GM12878 (cell line): ENCODE data around the gene BIRC7. TPM values are rescaled to one million over a fixed set of nuclear protein-coding genes. Genes with fewer than 3 reads are reported as not detected.
A peak's percentile ranks its signal among the peaks of the same experiment; 100 is the strongest.

Source experiments
- ATAC-seq: fragments of 200-7000 bp; cut with Tn5 transposase; 3 replicates; pipeline ENCODE4 v1.9.1; 2020; ENCODE audit warnings: mild to moderate bottlenecking, moderate library complexity
- BruUV-seq: library from RNA; stranded (reverse); fragments of 400-500 nt; replicated peaks from 2 replicates; lab custom pipeline; 2021; lab: Mats Ljungman, UMichigan
- CTCF ChIA-PET: fragments of 300-600 bp; sonication (Branson Sonifier 250); formaldehyde crosslinking; extraction: SDS; loops from one replicate; lab custom pipeline; 2021; ENCODE audit warnings: inconsistent platforms; lab: Yijun Ruan, JAX
- POLR2A ChIA-PET: fragments of 350-600 bp; formaldehyde crosslinking; extraction: SDS; loops from one replicate; lab custom pipeline; 2021; ENCODE audit warnings: inconsistent platforms; lab: Charles Lee
- RAD21 ChIA-PET: fragments of 300-600 bp; sonication (Branson Sonifier 250); formaldehyde crosslinking; loops from one replicate; lab custom pipeline; 2023; ENCODE audit warnings: antibody characterized with exemption; ENCODE audit not compliant: unreplicated experiment; lab: Charles Lee
- SMC1A ChIA-PET: fragments of 300-600 bp; sonication (Branson Sonifier 250); formaldehyde crosslinking; loops from one replicate; lab custom pipeline; 2023; ENCODE audit not compliant: unreplicated experiment, uncharacterized antibody; lab: Charles Lee
- DNase-seq: peaks from one replicate; pipeline ENCODE4 v3.0.0-alpha.2; 2011; ENCODE audit warnings: low read depth, low spot score
- FAIRE-seq: peaks from 3 replicates; lab custom pipeline; 2011; peaks lifted over from hg19 to GRCh38; lab: Jason Lieb, UNC
- H2AFZ ChIP-seq: 2 replicates; pipeline ENCODE4 v1.6.0; 2011; ENCODE audit warnings: low read depth, low read length, control low read depth; ENCODE audit not compliant: control insufficient read depth
- H3K27ac ChIP-seq: 2 replicates; pipeline ENCODE4 v1.5.1; 2011; ENCODE audit warnings: control low read depth; ENCODE audit not compliant: control insufficient read depth, insufficient read depth
- H3K27me3 ChIP-seq, 2 experiments: replicated peaks in 1 of 2; 2 replicates each; pipeline versions ENCODE4 v1.6.0 to v1.6.1; 2011; ENCODE audit warnings: low read length in 1 of 2; ENCODE audit not compliant: control insufficient read depth in 2 of 2, insufficient read depth in 2 of 2
- H3K36me3 ChIP-seq, 2 experiments: 2 replicates each; pipeline ENCODE4 v1.5.1; 2011; ENCODE audit warnings: low read length in 1 of 2; ENCODE audit not compliant: control insufficient read depth in 2 of 2, insufficient read depth in 2 of 2
- H3K4me1 ChIP-seq: 2 replicates; pipeline ENCODE4 v1.6.1; 2011; ENCODE audit warnings: mild to moderate bottlenecking, low read length, moderate library complexity, mixed read lengths; ENCODE audit not compliant: control insufficient read depth, insufficient read depth
- H3K4me2 ChIP-seq: 2 replicates; pipeline ENCODE4 v1.6.0; 2011; ENCODE audit warnings: control low read depth; ENCODE audit not compliant: control insufficient read depth, insufficient read depth
- H3K4me3 ChIP-seq: fragments of 200-600 bp; sonication (generic); 2 replicates; pipeline ENCODE4 v1.5.1; 2016
- H3K79me2 ChIP-seq: 2 replicates; pipeline ENCODE4 v1.6.0; 2011; ENCODE audit warnings: low read length; ENCODE audit not compliant: control insufficient read depth, insufficient read depth
- H3K9ac ChIP-seq: 2 replicates; pipeline ENCODE4 v1.8.0; 2011; ENCODE audit warnings: low read length, control low read depth, mixed read lengths; ENCODE audit not compliant: control insufficient read depth, insufficient read depth
- H3K9me3 ChIP-seq: replicated peaks from 3 replicates; pipeline ENCODE4 v1.5.1; 2011; ENCODE audit warnings: mild to moderate bottlenecking, low read length; ENCODE audit not compliant: control insufficient read depth, insufficient read depth
- H4K20me1 ChIP-seq: 2 replicates; pipeline ENCODE4 v1.6.0; 2011; ENCODE audit not compliant: control insufficient read depth, insufficient read depth
- KLF5 ChIP-seq: fragments of 450-650 bp; IDR thresholded peaks from 2 replicates; pipeline ENCODE4 v1.6.1; 2014; ENCODE audit warnings: mild to moderate bottlenecking; ENCODE audit not compliant: partially characterized antibody
- LARP7 ChIP-seq: fragments of 450-650 bp; IDR thresholded peaks from 2 replicates; pipeline ENCODE4 v1.6.1; 2017; ENCODE audit warnings: mild to moderate bottlenecking
- MEF2A ChIP-seq: IDR thresholded peaks from 2 replicates; pipeline ENCODE4 v1.6.1; 2011; ENCODE audit warnings: low read depth, mild to moderate bottlenecking, low read length, moderate library complexity; ENCODE audit not compliant: insufficient read depth
- NBN ChIP-seq: fragments of 450-650 bp; IDR thresholded peaks from 2 replicates; pipeline ENCODE4 v1.6.1; 2016
- SMAD5 ChIP-seq: IDR thresholded peaks from 2 replicates; pipeline ENCODE4 v1.6.1; 2016; ENCODE audit warnings: antibody characterized with exemption, low read depth
- TCF3 ChIP-seq: IDR thresholded peaks from 2 replicates; pipeline ENCODE4 v1.6.1; 2012; ENCODE audit warnings: low read depth, mild to moderate bottlenecking, low read length, borderline replicate concordance; ENCODE audit not compliant: insufficient read depth
- WRNIP1 ChIP-seq: IDR thresholded peaks from 2 replicates; pipeline ENCODE4 v1.6.1; 2011; ENCODE audit warnings: low read depth, low read length, improper control_type of control experiment, borderline replicate concordance
- ZNF217 ChIP-seq: fragments of 450-650 bp; IDR thresholded peaks from 2 replicates; pipeline ENCODE4 v1.6.1; 2017; ENCODE audit warnings: antibody characterized with exemption, mild to moderate bottlenecking
- WGBS: methylation state at CpG from one replicate; pipeline ENCODE4 v1.1.6; 2016; ENCODE audit warnings: low lambda C conversion rate; ENCODE audit not compliant: insufficient replicate concordance, insufficient coverage; ENCODE audit errors: missing lambda C conversion rate; 5-methylcytosine and 5-hydroxymethylcytosine counted together
- in situ Hi-C: fragments of 300-500 bp; cut with MboI; formaldehyde crosslinking; loops from 9 replicates; pipeline ENCODE4 v1.14.3; 2018; ENCODE audit warnings: mixed read lengths
- intact Hi-C: fragments of 100-400 bp; cut with micrococcal nuclease; formaldehyde crosslinking; loops from one replicate; pipeline ENCODE4 v1.14.2; 2022; ENCODE audit not compliant: unreplicated experiment
- polyA plus RNA-seq, 11 experiments: library from polyadenylated mRNA; depleted of rRNA in 4 of 11; unstranded in 6 of 11; stranded (reverse) in 5 of 11; fragments of >200 nt; fragmentation: Nextera tagmentation in 4 of 11; fragmentation: Illumina TruSeq in 1 of 11; extraction: Ambion mirVana in 4 of 11; extraction: Trizol in 1 of 11; gene quantifications; 1 replicate in 1 of 11; 2 replicates in 10 of 11; pipeline versions ENCODE4 v1.2.1 to v1.2.3, GENCODE V29; 2011 to 2016; ENCODE audit warnings: inconsistent platforms in 2 of 11, missing spikeins in 2 of 11, low read depth in 1 of 11
- total RNA-seq, 4 experiments: library from RNA; depleted of rRNA in 3 of 4; stranded (reverse); fragments of >200 nt in 3 of 4; fragmentation: Illumina TruSeq in 1 of 4; extraction: Trizol in 1 of 4; gene quantifications; 2 replicates each; pipeline versions ENCODE4 v1.2.1 to v1.2.3, GENCODE V29; 2013 to 2021
- TF ChIP-seq, protein P1 (sequence below), 3 experiments: IDR thresholded peaks in 2 of 3; conservative IDR thresholded peaks in 1 of 3; 2 replicates each; pipeline ENCODE4 v1.5.1; 2011; ENCODE audit warnings: low read depth in 3 of 3, low read length in 3 of 3, mild to moderate bottlenecking in 3 of 3, control low read depth in 2 of 3, moderate library complexity in 2 of 3, inconsistent platforms in 1 of 3, mixed read lengths in 1 of 3; ENCODE audit not compliant: control insufficient read depth in 2 of 3, insufficient read depth in 1 of 3; ENCODE audit errors: extremely low read depth in 1 of 3

BIRC7 gene
- total and polyA plus RNA-seq, 10 of the 15 experiments (the other 5 are each of a cell fraction or from before 2014, with no cell fraction given) = 0.31 TPM; not detected in 9

DNA sequence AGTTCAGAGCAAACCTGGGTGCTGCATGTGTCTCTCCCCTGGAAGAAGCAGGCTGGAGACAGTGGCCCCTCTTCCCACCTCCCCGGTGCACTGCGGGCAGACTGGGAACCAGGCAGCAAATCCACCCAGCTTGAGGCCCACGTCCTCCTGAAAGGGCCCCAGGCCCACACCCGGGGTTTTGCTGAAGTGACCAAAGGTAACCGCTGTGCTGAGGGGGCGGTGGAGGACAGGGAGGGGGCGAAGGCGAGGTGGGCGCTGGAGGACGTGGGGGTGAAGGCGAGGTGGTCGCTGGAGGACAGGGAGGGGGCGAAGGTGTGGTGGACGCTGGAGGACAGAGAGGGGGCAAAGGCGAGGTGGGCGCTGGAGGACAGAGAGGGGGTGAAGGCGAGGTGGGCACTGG is 1.8 kb upstream of the BIRC7 start:
- H3K4me2 ChIP-seq = no peak overlapping the region
- CTCF ChIA-PET = interaction anchor here (1.0 kb wide), 1 partner anchor 77 kb away, joined by 3 read pairs; no protein-coding TSS in a partner anchor
- BruUV-seq = no TSS peak
- intact Hi-C loops (no loop called here), in situ Hi-C loops (no loop called here)
- no peak for ATAC-seq
- H3K27ac ChIP-seq = no peak overlapping the region
- peaks cover 2 to 3% of the 10 kb centered on the region in 2 experiments; a peak in 3 of 4 replicates for H3K27me3 ChIP-seq
- POLR2A ChIA-PET = no interaction called here
- H3K9ac ChIP-seq = no peak overlapping the region
- 56% methylated on average over 7 of the region's 17 CpGs for WGBS
- H2AFZ ChIP-seq = no peak overlapping the region
- DNase-seq = no peak
- RAD21 ChIA-PET = no interaction called here
- H3K36me3 ChIP-seq = no peaks in the 10 kb centered on the region
- no peak for FAIRE-seq
- no peaks in the 10 kb centered on the region for H3K9me3 ChIP-seq
- no peaks in the 10 kb centered on the region for H3K4me1 ChIP-seq
- H3K79me2 ChIP-seq = no peaks in the 10 kb centered on the region
- no peak for TF ChIP-seq NBN
- TF ChIP-seq MEF2A = no peak
- no peak for TF ChIP-seq WRNIP1
- no peak for TF ChIP-seq KLF5
- TF ChIP-seq TCF3 = no peak
- no peak for TF ChIP-seq SMAD5
- TF ChIP-seq ZNF217 = no peak
- H4K20me1 ChIP-seq = no peaks in the 10 kb centered on the region
- SMC1A ChIA-PET = interaction anchor here (1.3 kb wide), 1 partner anchor 10 kb away, joined by 3 read pairs; no protein-coding TSS in a partner anchor
- no peak overlapping the region for H3K4me3 ChIP-seq

DNA sequence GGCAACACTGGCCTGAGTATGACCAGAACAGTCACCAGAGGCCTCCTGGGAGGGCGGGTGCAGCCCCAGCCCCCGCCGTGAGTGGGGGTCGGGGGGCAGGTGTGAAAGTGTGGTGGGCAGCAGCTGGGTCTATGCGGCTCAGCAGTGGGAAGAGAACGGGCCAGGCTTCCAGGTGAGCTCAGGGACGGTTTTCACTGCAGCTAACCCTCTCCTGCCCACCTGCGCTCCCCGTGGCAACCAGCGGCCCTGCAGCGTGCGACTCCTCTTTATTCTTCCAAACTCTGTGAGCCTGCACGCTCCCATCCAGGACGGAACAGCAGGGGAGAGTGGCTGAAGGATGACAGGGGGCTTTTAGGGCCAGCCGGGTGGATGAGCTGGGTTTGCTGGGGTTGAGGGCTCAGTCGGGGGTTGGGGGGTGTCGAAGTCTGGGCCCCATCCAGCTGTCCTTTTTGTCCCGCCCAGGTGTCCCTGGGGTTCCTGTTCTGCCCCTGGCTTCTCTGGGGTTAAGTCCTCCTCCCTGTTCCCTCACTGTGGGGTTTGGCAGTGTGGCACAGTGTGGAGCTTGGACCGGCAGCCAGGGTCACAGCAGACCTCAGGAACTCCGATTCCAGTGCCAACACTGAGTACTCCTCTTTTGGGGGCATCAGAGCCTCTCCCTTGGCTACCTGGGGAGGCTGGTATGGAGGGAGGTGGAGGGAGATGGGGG is 859 bp upstream of the BIRC7 start:
- H3K4me3 ChIP-seq = no peak overlapping the region
- ATAC-seq (peak; percentile 76), FAIRE-seq (no peak), DNase-seq (no peak)
- TF ChIP-seq LARP7 = no peak
- TF ChIP-seq, protein P1, sequence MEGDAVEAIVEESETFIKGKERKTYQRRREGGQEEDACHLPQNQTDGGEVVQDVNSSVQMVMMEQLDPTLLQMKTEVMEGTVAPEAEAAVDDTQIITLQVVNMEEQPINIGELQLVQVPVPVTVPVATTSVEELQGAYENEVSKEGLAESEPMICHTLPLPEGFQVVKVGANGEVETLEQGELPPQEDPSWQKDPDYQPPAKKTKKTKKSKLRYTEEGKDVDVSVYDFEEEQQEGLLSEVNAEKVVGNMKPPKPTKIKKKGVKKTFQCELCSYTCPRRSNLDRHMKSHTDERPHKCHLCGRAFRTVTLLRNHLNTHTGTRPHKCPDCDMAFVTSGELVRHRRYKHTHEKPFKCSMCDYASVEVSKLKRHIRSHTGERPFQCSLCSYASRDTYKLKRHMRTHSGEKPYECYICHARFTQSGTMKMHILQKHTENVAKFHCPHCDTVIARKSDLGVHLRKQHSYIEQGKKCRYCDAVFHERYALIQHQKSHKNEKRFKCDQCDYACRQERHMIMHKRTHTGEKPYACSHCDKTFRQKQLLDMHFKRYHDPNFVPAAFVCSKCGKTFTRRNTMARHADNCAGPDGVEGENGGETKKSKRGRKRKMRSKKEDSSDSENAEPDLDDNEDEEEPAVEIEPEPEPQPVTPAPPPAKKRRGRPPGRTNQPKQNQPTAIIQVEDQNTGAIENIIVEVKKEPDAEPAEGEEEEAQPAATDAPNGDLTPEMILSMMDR (IDR thresholded peaks at IDR 0.05 in 2 of 3, conservative IDR thresholded peaks at IDR 0.05 in 1 of 3; ENCODE audit: control insufficient read depth in 2 of 3, extremely low read depth in 1 of 3, insufficient read depth in 1 of 3, low read depth in 3 of 3, low read length in 3 of 3) = peak; percentile 37 to 65 (median 58)
- H3K79me2 ChIP-seq = no peaks in the 10 kb centered on the region
- no peak overlapping the region for H3K4me2 ChIP-seq
- in situ Hi-C loops (no loop called here), intact Hi-C loops (no loop called here)
- CTCF ChIA-PET = interaction anchor here (0.6 to 2.9 kb wide), 4 partner anchors 10 to 96 kb away, joined by 3 to 25 read pairs (median 4); no protein-coding TSS in a partner anchor
- H3K27me3 ChIP-seq = peaks cover 2 to 3% of the 10 kb centered on the region in 2 experiments; a peak in 3 of 4 replicates
- POLR2A ChIA-PET = no interaction called here
- H4K20me1 ChIP-seq = no peaks in the 10 kb centered on the region
- no TSS peak for BruUV-seq
- no peaks in the 10 kb centered on the region for H3K4me1 ChIP-seq
- H3K36me3 ChIP-seq = no peaks in the 10 kb centered on the region
- H3K9ac ChIP-seq = no peak overlapping the region
- WGBS = 28% methylated on average over 20 of the region's 20 CpGs
- no peak overlapping the region for H2AFZ ChIP-seq
- RAD21 ChIA-PET = interaction anchor here (1.4 kb wide), 1 partner anchor 12 kb away, joined by 6 read pairs; no protein-coding TSS in a partner anchor
- SMC1A ChIA-PET = no interaction called here
- H3K27ac ChIP-seq = no peak overlapping the region
- H3K9me3 ChIP-seq = no peaks in the 10 kb centered on the region
